Measurements from ENCODE around the gene RARRES1. TPM values are rescaled to one million over a fixed set of nuclear protein-coding genes. Genes with fewer than 3 reads are reported as not detected.

Gene RARRES1
- total and polyA plus RNA-seq, 2 experiments from 2014 or later = 0.10 to 0.82 TPM

- H4K20me1 ChIP-seq (replicated peaks; ENCODE audit: insufficient read depth) = no peaks in the 10 kb centered on the region
- H3K4me2 ChIP-seq = no peak overlapping the region
- H3K79me2 ChIP-seq (replicated peaks; ENCODE audit: insufficient read depth) = no peaks in the 10 kb centered on the region
- no peaks in the 10 kb centered on the region for H3K36me3 ChIP-seq (ENCODE audit: insufficient read depth)
- Mint-ChIP-seq H3K9me3 (no peaks in the 10 kb centered on the region), H3K27ac (no peak overlapping the region), H3K36me3 (ENCODE audit: low read depth) (no peaks in the 10 kb centered on the region; the same call in 2 of the 3 replicates), H3K27me3 (ENCODE audit: insufficient read depth, low read depth, poor library complexity) (peaks cover 6% of the 10 kb centered on the region), H3K4me3 (no peak overlapping the region), H3K4me1 (peaks cover 5% of the 10 kb centered on the region; the same call in 2 of the 3 replicates)
- TF ChIP-seq STAT1 (IDR thresholded peaks at IDR 0.05; ENCODE audit: unreplicated experiment) (no peak), NANOG (IDR thresholded peaks at IDR 0.05; ENCODE audit: borderline replicate concordance) (no peak), EZH2 (IDR thresholded peaks at IDR 0.05; ENCODE audit: low read depth, unreplicated experiment) (no peak), ZNF114 (CRISPR knock-in tag; IDR thresholded peaks at IDR 0.05) (no peak), REST (IDR thresholded peaks at IDR 0.05; ENCODE audit: unreplicated experiment) (no peak), ETS1 (IDR thresholded peaks at IDR 0.05) (no peak), JUNB (IDR thresholded peaks at IDR 0.05; ENCODE audit: unreplicated experiment) (no peak), POLR2AphosphoS5 (IDR thresholded peaks at IDR 0.05; ENCODE audit: low read depth) (no peak), CREB1 (CRISPR knock-in tag; IDR thresholded peaks at IDR 0.05; ENCODE audit: low read depth) (no peak), EZH2phosphoT487 (IDR thresholded peaks at IDR 0.05; ENCODE audit: unreplicated experiment) (no peak), ZNF462 (CRISPR knock-in tag; IDR thresholded peaks at IDR 0.05) (no peak), CTCF (conservative IDR thresholded peaks at IDR 0.05; ENCODE audit: low read depth in 2 of 2) (no peak), ZNF331 (CRISPR knock-in tag; IDR thresholded peaks at IDR 0.05; ENCODE audit: low read depth) (no peak)
- H3F3A ChIP-seq (replicated peaks; ENCODE audit: low read depth) = no peaks in the 10 kb centered on the region
- no peak overlapping the region for H3K27ac ChIP-seq (ENCODE audit: low read depth)
- H3K27me3 ChIP-seq (ENCODE audit: insufficient read depth) = no peaks in the 10 kb centered on the region
- DNase-seq (ENCODE audit: low spot score) (no peak), ATAC-seq (no peak)
- no peaks in the 10 kb centered on the region for H3K4me1 ChIP-seq (ENCODE audit: insufficient read depth)
- no peaks in the 10 kb centered on the region for H3K9me2 ChIP-seq (ENCODE audit: insufficient read depth)
- H3K4me3 ChIP-seq = no peak overlapping the region
- no peak overlapping the region for H2AFZ ChIP-seq
Observed at GRCh38 chr3:158775426-158776410, 43.5 kb upstream of the RARRES1 start.

All from GM23338 (cell line).